GM10248 (cell line): ENCODE results near the gene COL23A1.

ENCODE experiments used
- CTCF ChIA-PET: fragments of 300-600 bp; sonication (Branson Sonifier 250); formaldehyde crosslinking; extraction: SDS; loops from one replicate; lab custom pipeline; 2021; ENCODE audit warnings: antibody characterized with exemption; lab: Yijun Ruan, JAX
- POLR2A ChIA-PET: fragments of 350-650 bp; sonication (Branson Sonifier 250); formaldehyde crosslinking; extraction: SDS; loops from one replicate; lab custom pipeline; 2020; ENCODE audit warnings: antibody characterized with exemption; lab: Yijun Ruan, JAX
- DNase-seq: peaks from one replicate; pipeline ENCODE4 v3.0.0; 2012; ENCODE audit errors: extremely low spot score
- TF ChIP-seq, protein P1 (sequence below): IDR thresholded peaks from 2 replicates; pipeline ENCODE4 v1.5.1; 2012; ENCODE audit warnings: mild to moderate bottlenecking, low read depth; ENCODE audit errors: extremely low read depth, missing control alignments, control extremely low read depth

COL23A1 gene

DNA sequence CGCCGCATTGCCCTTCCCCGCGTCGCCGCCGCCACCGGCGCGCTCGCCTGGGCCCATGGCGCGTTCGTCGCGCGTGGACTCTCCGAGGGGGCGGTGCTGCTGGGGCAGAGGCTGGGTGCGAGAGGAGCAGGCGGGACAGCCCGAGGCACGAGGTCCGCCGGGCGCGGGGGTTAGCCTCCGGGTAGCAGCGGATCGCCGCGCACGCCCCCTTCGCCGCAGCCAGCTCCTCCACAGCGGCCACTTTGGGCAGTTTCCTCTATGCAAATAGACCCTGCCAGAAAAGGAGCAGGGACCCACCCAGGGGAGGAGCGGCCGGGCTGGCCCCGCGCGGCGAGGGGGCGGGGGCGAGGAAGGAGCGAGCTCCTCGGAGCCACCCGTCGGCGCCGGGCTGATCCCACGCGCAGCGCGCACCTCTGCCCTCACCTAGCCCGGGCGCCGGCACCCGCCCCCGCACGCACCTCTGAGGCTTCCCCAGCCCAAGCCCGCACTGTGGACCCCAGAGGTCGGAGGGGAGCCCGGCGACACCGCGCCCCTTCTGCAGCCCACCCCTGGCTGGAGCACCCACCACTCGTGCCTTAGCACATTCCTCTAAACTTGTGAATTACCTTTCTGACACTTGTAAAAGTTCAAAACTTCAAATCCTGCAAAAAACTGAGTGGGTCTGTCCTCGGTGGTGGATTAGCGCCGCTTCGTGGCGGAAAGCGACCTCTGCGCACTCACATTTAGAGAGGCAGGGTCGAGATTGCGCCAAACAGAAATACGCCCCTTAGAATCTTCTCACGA is at the start of gene COL23A1:
COL23A1 (minus strand) TSS at position 253 of the 783 bp plus-strand sequence.
- ChIA-PET CTCF (interaction anchor here (0.6 to 1.4 kb wide), 3 partner anchors 16 to 310 kb away, joined by 3 to 7 read pairs (median 3); no protein-coding TSS in a partner anchor), POLR2A (no interaction called here)
- peak; percentile 59 for DNase-seq
- TF ChIP-seq, protein P1, sequence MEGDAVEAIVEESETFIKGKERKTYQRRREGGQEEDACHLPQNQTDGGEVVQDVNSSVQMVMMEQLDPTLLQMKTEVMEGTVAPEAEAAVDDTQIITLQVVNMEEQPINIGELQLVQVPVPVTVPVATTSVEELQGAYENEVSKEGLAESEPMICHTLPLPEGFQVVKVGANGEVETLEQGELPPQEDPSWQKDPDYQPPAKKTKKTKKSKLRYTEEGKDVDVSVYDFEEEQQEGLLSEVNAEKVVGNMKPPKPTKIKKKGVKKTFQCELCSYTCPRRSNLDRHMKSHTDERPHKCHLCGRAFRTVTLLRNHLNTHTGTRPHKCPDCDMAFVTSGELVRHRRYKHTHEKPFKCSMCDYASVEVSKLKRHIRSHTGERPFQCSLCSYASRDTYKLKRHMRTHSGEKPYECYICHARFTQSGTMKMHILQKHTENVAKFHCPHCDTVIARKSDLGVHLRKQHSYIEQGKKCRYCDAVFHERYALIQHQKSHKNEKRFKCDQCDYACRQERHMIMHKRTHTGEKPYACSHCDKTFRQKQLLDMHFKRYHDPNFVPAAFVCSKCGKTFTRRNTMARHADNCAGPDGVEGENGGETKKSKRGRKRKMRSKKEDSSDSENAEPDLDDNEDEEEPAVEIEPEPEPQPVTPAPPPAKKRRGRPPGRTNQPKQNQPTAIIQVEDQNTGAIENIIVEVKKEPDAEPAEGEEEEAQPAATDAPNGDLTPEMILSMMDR: peak; percentile 41

DNA sequence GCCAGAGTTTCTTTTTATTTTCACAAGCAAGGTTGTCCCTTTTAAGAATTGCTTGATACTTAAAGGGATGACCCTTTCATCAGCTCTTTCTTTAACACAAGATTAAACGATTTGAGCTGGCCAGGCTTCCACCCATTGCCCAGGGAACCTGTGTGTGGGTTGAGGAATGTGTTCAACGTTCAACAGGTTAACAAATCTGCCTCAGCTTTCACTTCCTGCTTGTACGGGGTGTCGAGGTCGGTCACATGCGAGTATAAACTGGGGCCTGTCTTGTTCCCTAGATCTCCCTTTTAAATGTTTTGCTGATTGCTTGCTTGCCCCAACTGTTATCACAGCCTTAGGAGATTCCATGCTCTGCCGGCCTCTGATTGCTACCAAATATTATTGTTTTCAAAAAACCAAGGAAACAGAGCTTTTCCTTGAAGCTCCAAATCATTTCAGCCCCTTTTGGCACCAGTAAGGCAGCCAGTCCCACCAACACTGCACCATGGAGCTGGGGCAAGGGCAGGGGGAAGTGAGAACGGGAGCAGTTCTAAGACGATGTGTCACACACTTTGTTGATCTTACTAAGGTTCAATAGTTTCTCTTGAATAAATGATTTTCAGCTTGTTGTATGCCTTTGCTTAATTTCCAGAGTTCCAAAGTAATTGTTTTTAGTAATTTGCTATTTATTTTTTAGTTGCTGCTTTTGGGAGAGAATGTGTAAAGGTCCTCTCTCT is 47.3 kb upstream of the COL23A1 start:
- CTCF ChIA-PET: interaction anchor here (1.1 to 2.1 kb wide), 5 partner anchors 9 to 30 kb away, joined by 3 to 6 read pairs (median 3); no protein-coding TSS in a partner anchor
- TF ChIP-seq, protein P1: no peak
- DNase-seq: no peak
- POLR2A ChIA-PET: no interaction called here

DNA sequence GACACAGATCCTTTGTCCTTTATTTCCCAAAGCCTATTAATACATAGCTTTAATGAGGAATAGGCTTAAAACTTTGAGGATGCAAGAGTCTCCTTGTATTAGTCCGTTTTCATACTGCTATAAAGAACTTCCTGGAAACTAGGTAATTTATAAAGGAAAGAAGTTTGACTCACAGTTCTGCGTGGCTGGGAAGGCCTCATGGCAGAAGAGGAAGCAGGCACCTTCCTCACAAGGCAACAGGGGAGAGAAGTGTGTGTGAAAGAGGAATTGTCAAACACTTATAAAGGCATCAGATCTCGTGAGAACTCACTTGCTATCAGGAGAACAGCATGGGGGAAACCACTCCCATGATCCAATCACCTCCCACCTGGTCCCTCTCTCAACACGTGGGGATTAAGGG is 42.1 kb upstream of the COL23A1 start:
- DNase-seq: no peak
- POLR2A ChIA-PET: no interaction called here
- TF ChIP-seq, protein P1: no peak
- CTCF ChIA-PET: no interaction called here

DNA sequence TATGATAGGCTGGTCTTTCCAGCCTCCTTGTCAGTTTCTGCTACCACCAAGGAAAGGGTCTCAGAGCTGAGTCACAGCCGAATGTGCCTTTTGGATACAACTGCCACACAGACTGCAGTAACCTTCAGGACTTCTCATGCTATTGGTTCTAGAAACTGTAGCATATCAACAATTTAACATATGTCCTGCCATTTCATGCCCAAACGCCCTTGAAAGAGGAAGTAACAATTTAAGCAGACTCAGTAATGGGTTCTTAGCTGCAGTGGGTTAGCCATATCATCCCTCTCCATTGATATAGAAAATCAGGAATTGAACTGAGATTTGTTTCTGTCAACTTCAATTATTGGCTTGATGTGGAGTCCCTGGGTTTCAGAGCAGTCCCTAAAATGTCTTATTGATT is 40.8 kb upstream of the COL23A1 start:
- no peak for DNase-seq
- TF ChIP-seq, protein P1: no peak
- CTCF ChIA-PET: interaction anchor here (1.3 to 1.5 kb wide), 2 partner anchors 14 to 19 kb away, joined by 3 read pairs; no protein-coding TSS in a partner anchor
- POLR2A ChIA-PET: no interaction called here

- POLR2A ChIA-PET: interaction anchor here (0.6 kb wide), 2 partner anchors 920 to 1224 kb away, joined by 3 to 5 read pairs; partner anchors contain the start of gene RUFY1
- DNase-seq: no peak
- TF ChIP-seq, protein P1: no peak
- CTCF ChIA-PET: interaction anchor here (1.2 to 1.5 kb wide), 3 partner anchors 12 to 19 kb away, joined by 3 to 4 read pairs (median 3); no protein-coding TSS in a partner anchor
Observed at GRCh38 chr5:178630475-178630930, 40.3 kb upstream of the COL23A1 start.

GRCh38 chr5:178627259-178627598 is 37.0 kb upstream of the COL23A1 start:
- POLR2A ChIA-PET: no interaction called here

More at GRCh38 chr5:178627259-178627598, 37.0 kb upstream of the COL23A1 start:
- TF ChIP-seq, protein P1: no peak
- DNase-seq: no peak
- CTCF ChIA-PET: interaction anchor here (1.1 kb wide), 1 partner anchor 9 kb away, joined by 3 read pairs; no protein-coding TSS in a partner anchor
